ENCODE measurements around the gene VPS13C. TPM values are rescaled to one million over a fixed set of nuclear protein-coding genes. Genes with fewer than 3 reads are reported as not detected.

The VPS13C gene
- 94.1 and 100 TPM in 2 replicates for total RNA-seq

GRCh38 chr15:62060113-62060895, at the start of gene VPS13C:
TSS of gene VPS13C (minus strand) at chr15:62060447. CDS start at chr15:62060374, 73 bp downstream.
- intact Hi-C loops (cut with micrococcal nuclease), result loop anchor here (5.0 kb wide), 3 partner anchors 173 to 1663 kb away; partner anchors contain the start of genes ANXA2 and TLN2

GRCh38 chr15:62109437-62109836, 49.2 kb upstream of the VPS13C start:
- intact Hi-C loops (cut with micrococcal nuclease), result no loop called here

GRCh38 chr15:62108411-62108810, 48.2 kb upstream of the VPS13C start:
- intact Hi-C loops (cut with micrococcal nuclease), result no loop called here

GRCh38 chr15:62107571-62108121, 47.4 kb upstream of the VPS13C start:
- intact Hi-C loops (cut with micrococcal nuclease), result no loop called here

GRCh38 chr15:62106096-62106495, 45.8 kb upstream of the VPS13C start:
- intact Hi-C loops (cut with micrococcal nuclease), result no loop called here

GRCh38 chr15:62105266-62105665, 45.0 kb upstream of the VPS13C start:
- intact Hi-C loops (cut with micrococcal nuclease), result no loop called here

DNA sequence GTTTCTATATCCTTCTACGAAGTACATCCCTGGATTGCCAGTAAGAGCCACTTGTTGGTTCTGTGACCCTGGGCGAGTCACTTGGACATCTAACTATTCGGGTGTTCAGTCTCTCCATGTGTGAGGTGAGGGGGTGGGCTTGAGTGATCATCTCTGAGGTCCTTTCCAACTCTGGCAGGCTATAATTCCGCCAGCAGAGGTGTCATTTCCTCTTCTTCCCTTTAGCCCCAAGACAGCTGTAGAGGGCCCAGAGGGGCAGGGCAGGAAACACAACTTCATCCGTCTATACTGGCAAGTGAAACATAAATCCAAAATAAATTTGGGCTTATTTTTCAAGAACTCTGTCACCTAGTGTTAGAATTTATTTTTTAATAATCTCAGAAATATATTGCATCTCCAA, 44.6 kb upstream of the VPS13C start:
- intact Hi-C loops (cut with micrococcal nuclease), result no loop called here

DNA sequence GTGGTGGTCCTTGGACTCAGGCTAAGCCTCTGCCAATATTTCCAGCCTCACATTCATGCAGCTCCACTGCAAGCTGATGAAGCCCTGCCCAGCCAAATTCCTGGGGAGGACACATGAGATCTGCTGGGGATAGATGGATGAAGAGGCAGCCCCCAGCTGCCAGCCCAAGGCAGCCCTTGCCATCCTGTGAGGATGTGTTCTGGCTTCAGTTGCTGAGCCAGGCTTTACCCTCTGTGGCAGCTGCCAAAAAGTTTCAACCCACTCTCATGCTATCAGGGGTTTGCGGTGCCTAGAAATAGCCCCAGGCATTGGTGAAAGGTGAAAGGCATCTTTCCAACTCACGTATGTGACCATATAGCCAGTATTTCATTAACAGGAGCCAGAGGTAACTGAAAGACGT, 44.2 kb upstream of the VPS13C start:
- intact Hi-C loops (cut with micrococcal nuclease), result no loop called here

DNA sequence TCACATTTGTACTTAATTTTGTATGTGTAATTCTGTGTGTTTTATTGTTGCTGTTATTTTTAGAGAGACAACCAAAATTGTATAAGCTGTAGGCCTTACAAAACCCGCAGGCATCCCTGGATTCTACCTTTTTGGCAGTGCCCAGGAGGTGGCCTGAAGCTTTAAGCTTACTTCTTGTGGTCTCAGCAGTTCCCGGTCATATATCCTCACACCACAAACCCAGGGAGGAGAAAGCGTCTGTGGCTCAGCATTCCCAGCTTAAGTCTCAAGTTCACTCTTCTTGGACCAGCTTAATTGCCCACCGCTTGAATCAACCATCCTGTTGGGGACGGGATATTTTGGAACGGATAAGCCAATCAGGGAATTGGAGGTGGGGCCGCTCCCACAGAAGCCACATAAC, 43.2 kb upstream of the VPS13C start:
- intact Hi-C loops (cut with micrococcal nuclease), result no loop called here

- intact Hi-C loops (cut with micrococcal nuclease), result no loop called here
Observed at GRCh38 chr15:62099094-62099601, 38.9 kb upstream of the VPS13C start.

DNA sequence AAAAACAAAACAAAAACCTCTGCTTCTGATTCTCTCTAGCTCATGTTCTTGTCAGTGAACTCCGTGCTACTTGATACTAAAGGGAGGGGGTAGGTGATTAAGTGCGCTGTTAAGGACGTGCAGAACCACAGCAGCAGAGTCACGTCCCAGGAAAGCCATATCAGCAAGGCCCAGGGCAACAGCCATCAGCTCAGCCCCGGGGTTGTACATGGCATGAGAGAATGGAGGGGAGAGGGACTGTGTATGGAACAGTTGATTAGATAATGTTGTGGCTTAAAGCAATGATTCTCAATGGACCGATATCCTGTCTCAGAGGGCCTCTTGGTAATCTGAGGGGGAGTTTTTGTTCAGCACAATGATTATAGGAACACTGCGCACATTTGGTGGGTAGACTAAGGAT, 34.1 kb upstream of the VPS13C start:
- intact Hi-C loops (cut with micrococcal nuclease), result no loop called here

DNA sequence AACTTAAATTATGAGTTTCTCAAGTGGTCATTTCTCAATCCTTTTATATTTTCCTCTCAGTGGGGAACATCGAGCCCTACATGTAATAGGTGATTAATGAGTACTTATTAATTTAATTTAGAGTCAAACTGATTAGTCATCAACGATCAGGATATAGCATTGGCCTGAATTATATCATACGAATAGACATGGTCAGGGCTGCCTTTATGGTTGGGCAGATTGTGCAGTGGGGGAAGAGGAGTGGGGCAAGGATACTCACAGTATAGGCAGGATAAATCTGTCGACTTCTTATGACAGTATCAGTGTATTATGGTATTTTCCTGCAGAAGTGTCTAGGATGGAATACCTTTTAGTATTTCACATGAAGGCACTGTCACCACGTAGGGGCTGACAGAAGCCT, 33.6 kb upstream of the VPS13C start:
- intact Hi-C loops (cut with micrococcal nuclease), result no loop called here

- intact Hi-C loops (cut with micrococcal nuclease), result no loop called here
Observed at GRCh38 chr15:62090988-62091387, 30.7 kb upstream of the VPS13C start.

DNA sequence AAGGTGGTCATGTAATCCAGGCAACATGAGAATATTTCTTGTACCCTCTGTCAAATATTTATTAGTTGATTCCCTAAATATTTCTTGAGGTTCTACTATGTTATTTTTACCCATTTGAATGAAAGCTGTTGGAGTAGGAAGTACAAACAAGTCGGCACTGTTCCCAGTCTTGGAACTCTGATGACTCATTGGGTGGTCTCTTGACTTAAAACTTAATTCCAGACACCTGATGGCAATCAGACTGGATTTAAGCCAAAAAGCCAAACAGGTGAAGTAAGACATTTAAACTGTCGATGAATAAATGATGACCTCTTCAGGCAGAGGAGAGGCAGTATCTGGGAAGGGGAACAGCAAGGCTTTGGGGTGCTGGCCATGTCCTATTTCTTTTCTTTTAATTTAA, 29.4 kb upstream of the VPS13C start:
- intact Hi-C loops (cut with micrococcal nuclease), result no loop called here

GRCh38 chr15:62088353-62088693, 28.1 kb upstream of the VPS13C start:
- intact Hi-C loops (cut with micrococcal nuclease), result no loop called here

DNA sequence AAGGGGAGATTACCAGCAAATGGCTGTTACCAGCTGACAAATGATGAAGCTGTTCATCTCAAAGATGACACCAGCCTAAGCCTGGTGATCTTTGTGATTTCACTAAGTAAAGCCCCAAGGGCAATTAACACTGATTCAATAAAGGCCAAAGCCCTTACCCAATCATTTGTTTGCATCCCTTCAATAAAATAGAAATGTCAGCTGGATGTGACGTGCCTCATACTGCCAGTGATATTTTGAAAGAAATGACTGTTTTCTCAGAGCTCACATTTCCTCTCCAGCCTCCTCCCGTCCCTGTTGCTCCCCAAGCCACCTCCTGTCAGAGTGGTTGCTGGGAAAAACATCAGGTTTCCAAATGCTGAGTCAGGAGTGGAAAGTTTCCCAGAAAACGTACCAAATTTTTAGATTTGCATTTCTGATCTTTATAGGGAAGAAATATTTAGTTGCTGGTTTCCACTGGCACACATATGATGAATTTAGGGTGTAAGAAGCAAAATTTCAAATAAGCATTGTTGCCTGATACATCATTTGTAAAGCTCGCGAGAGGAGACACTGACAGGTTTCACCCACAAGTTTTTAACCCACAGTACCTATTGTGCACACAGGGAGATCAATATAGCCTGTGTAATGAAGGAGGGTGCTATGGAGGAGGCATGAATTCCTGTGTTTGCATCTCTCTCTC, 27.6 kb upstream of the VPS13C start:
- intact Hi-C loops (cut with micrococcal nuclease), result no loop called here

DNA sequence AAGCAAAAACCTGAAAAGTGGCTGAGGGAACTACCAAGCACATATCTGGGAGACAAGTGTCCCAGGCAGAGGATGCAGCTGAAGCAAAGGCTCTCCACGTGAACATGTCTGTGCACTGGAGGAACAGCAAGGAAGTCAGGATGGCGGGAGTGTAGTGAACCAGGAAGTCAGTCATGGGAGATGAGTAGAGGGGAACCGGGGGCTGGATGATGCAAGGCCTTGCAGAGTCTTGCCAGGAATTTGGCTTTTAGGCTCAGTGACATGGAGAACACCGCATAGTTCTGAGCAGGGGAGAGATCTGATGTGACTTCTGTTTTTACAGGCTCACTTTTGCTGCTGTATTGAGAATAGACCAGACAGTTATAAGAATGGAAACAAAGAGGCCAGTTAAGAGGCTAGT, 25.5 kb upstream of the VPS13C start:
- intact Hi-C loops (cut with micrococcal nuclease), result no loop called here

GRCh38 chr15:62083194-62084154, 23.2 kb upstream of the VPS13C start:
- intact Hi-C loops (cut with micrococcal nuclease), result no loop called here

DNA sequence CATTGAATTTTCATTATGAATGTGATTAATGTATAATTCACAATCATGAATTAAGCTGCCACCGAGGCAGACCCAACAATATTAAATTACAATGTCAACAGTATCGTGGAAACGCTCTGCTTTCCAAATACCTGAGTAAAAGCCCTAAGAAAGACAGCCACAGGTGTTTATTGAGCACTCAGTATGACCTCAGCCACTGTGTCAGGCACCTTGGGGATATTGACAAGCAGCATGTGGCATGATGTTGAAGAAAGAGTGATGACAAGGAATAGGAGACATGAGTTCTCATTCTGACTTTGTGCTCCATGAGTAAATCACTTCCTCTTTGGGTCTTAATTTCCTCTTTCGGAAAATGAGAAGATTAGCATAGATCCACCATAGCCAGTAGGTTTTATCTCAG, 19.3 kb upstream of the VPS13C start:
- intact Hi-C loops (cut with micrococcal nuclease), result no loop called here

- intact Hi-C loops (cut with micrococcal nuclease), result no loop called here
Observed at GRCh38 chr15:62075595-62076277, 15.5 kb upstream of the VPS13C start.
